ENCODE data around the gene KCNMA1.

The KCNMA1 gene

GRCh38 chr10:77386838-77387237 is 250.8 kb downstream of the KCNMA1 start:
- DNase-seq = no peak

DNA sequence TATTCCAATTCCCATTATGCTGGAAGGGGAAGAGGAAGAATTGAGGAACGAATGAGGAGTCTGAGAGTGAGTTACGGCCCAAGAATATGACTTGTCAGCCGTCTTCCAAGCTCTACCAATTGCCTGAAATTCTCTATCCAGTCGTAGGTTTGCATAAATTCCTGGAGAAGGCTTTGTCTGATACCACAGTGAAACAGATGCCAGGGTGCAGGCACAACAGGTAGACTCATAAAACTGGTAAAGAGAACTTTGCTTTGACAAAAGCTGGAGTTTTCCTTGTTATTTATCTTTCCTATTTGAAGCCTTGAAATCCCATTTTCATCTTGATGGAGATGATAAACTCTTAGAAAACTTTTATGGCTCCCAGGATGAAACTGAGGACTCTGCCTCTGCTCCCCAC is 251.2 kb downstream of the KCNMA1 start:
- no peak for DNase-seq

DNA sequence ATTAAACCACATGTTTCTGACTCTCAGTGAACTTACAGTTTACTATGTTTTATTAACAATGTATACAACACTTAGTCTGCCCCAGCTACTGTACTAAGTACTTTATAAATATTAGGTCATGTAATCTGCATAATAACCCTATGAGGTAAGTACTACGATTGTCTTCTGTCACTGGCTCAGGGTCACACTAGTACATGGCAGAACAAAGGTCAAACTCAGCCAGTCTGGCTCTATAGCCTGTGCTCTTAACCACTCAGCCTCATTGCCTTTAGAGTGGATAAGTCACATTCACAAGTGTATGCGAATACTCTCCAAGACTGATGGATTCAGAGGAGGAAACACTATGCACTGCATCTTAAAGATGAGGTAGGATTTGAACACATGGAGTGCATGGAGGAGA is 252.3 kb downstream of the KCNMA1 start:
- no peak for DNase-seq

DNA sequence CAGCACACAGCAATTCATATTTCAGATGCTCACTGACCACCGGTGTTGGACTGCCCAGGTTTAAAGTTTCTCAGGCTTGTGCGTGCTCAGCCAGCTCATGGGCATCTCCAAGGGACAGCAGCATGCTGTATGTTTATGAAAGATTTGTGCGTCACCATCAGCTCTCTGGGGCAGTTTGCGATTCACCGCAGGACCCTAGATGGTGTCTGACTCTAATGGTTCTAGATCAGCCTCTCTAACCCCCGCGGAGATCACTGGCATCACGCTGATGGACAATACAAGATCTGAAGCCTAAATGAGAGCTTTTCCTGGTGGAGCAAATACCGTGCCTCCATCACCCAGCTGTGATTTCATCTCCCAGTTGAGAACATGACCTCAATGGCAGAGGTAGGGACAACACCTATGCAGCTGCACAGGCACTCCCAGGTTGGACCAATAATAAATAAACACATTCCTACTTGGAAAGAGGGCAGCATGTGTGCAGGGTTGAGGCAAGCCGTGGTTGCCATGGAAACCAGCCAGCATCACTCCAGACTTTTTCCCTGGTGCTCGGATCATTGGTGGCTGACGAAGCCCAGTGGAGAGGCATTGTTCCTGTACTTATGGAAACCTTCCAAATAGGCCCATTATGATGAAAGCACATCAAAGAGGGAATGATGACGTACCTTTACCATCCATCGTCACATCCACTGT is 253.6 kb downstream of the KCNMA1 start:
- no peak for DNase-seq

GRCh38 chr10:77381750-77382149 is 255.9 kb downstream of the KCNMA1 start:
- DNase-seq = no peak

DNA sequence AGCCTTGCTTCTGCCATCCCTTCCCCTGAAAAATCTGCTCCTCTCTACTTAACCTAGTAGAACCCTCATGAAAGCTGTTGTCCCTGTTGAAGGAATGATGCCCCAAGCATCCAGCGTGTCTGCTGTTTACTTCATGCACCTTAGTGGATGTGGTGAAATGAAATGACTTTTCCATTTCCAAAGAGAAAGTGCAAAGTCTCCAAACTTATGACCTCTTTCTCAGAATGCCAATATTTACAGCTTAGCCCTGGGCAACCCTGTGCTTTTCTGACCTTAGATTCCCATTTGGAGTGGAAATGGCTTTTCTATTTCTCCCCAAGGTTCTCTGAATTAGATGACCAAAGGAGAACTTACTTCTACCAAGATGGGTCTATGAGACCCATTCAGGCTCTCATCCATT is 256.9 kb downstream of the KCNMA1 start:
- DNase-seq = no peak

- no peak for DNase-seq
Observed at GRCh38 chr10:77380191-77380590, 257.4 kb downstream of the KCNMA1 start.

DNA sequence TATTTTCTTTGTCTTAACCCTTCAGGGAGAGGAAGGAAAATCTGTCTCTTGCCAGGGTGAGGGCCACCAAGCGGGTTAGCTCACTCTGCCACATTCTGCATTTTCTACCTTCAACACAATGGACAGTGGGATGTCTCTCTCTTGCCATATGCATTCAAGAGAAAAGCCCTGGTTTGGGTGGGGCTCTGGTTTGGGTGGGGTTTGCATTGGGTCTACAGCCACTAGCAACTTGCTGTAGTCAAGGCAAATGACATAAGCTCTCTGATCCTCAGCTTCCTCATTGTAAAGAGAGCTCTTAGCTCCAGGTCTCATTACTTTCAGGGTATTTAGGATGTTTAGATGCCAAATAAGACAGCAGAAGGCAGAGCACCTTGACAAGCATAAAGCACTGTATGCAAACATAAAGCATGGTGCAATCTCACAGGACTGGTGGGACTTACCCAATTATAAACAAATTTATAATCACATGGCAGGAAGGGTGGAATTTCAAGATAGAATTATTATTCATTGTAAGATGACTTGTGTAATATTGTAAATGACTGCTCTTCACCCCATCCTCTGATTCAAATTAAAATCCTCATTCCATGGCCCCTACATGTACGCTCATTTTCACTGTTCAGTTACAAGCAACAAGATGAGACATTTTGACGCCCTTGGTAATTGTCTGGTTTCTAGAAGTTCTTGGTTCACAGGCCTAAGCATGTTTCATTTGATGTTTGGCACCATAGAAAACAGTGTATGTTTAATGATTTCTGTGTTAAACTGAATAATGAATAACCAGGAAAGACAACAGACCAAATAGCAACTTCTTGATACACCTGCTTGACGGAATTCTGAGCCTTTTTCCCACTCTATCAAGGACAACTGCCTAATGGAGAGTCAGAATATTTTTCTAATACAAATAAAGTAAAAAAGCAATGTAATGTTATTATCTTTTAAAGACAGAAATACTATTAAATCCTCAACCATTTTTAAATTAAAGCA is 258.9 kb downstream of the KCNMA1 start:
- no peak for DNase-seq

- no peak for DNase-seq
Observed at GRCh38 chr10:77377678-77378352, 259.8 kb downstream of the KCNMA1 start.

GRCh38 chr10:77377034-77377433 is 260.6 kb downstream of the KCNMA1 start:
- no peak for DNase-seq

- no peak for DNase-seq
Observed at GRCh38 chr10:77374189-77374656, 263.4 kb downstream of the KCNMA1 start.

DNA sequence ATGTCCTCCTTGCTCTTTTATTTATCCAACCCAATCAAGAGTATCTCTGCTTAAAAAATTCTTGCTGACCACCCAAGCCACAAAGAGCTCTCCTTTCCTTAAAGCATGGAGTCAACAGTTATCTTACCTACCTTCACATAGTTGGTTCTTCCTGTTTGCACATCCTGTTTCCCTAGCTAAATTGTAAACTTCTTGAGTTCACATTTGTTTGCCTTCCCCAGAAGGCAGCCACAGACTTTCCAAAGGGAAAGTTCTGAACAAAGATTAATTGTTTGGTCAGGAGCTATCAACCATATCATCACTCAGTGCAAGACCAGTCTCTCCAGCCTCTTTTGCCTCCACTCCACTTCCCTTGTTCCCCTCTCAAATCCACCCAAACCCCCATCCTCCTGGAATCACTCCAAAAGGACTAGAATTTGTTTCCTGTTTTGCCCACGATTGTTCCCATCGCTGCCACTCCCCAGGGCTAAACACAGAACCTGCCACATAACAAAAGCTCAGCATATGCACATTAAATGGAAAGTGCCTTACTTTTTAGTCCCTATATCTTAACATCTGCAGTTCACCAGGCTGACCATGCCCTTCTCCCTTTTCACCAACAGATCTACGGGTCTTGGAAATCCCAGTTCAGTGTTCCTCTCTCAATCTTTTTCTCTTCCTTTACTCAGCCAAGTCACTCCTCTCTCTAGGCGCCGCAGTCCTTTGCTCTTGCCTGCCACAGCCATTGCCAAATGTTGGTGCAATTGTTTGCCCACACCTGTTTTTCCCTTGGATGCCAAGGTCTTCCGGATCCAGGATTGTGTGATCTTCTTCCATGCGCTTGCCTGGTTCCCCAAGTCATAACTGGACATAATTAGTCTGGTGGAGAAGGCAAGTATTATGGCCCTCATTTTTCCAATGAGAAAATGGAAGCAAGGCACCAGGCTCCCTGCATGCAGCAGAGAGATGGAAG is 265.5 kb downstream of the KCNMA1 start:
- no peak for DNase-seq

- DNase-seq = no peak
Observed at GRCh38 chr10:77371421-77371820, 266.2 kb downstream of the KCNMA1 start.

GRCh38 chr10:77368006-77368405 is 269.6 kb downstream of the KCNMA1 start:
- no peak for DNase-seq

DNA sequence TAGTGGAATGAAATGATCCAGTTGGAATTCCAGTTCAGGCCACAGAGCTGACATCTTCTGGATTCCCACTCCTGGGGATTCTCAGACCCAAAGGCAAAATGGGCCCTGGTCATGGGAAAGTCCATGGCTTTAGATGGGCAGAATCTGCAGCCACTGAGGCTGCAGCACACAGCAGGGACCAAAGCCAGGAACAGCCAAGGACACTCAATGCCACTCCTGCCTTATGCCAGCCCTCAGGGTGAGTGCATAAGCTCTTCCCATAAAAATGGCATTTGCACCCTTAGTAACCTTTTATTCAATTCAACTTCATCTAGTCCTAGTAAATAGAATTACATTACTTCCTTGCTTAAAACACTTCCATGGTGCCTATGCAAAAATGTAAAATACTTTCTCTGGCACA is 274.4 kb downstream of the KCNMA1 start:
- no peak for DNase-seq

- no peak for DNase-seq
Observed at GRCh38 chr10:77361831-77362230, 275.8 kb downstream of the KCNMA1 start.

GRCh38 chr10:77361426-77361825 is 276.2 kb downstream of the KCNMA1 start:
- no peak for DNase-seq

DNA sequence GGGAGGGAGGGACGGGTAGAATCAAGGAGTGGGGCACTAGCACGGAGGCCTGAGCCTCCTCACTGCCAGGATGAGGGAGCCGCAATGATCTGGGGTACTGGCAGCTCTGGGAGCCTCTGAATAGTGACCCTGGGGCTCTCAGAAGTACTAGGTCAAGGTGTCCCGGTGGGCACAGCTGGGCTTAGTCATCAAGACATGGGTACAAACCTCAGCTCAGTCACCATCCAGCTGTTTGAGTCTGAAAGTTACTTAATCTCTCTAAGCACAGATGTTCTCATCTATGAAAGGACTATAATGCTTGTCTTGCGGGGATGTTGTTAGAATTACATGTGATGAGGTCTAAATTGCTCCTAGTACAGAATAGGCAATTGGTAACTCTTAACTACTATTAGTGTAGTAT is 276.8 kb downstream of the KCNMA1 start:
- no peak for DNase-seq

DNA sequence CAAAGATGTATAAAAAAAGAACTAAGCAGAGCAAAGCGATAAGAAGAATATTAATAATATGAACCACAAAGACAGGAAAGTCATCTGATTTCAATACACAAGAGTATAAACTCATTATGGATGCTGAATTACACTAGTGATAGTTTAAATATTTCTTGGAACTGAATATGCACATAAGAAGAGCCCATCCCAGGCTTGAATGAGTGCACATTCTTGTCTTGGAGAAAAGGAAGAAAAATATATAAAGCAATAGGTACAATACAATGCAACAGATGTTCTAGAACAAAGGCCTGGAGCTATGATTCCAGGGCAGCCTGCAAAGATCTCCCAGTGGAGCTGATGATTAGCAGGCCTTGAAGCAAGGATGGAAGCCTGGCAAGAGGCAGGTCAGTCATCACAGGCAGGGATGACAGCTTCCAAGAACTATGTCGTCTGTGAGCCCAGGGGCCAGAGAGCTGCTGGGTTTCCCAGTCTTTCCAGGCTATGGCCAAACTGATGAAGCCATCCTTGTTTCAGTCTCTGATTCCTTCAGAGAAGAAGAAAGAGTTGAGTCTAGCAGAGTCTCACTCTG is 277.6 kb downstream of the KCNMA1 start:
- DNase-seq = no peak

DNA sequence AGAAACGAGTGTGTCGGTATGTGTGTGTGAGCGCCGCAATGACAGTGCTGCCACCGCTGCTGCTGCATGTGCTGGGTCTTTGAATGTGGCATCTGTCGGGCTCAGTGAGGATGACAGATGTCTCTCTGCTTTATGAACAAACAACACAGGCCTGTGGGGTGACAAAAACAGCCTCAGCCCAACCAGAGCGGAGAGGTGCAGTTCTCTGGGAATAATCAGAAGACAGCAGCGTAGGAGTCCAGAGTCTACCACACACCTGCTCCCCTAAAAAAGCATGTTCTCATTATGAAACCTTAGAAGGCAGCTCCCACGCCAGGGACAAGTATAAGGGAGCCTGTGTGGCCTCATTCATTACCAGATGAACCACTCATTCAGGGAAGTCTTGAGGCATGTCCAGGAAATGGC is 278.3 kb downstream of the KCNMA1 start:
- no peak for DNase-seq

- DNase-seq = no peak
Observed at GRCh38 chr10:77358656-77359055, 279.0 kb downstream of the KCNMA1 start.
